SK-N-SH (cell line): ENCODE results near the gene EML1.

Source experiments
- CTCF ChIP-seq: fragments of 200-600 bp; sonication (generic); IDR thresholded peaks from 2 replicates; pipeline ENCODE4 v1.6.1; 2017; ENCODE audit warnings: antibody characterized with exemption, mild to moderate bottlenecking, moderate library complexity
- EP300 ChIP-seq, 2 experiments: IDR thresholded peaks; 2 replicates each; pipeline versions ENCODE4 v1.4.0 to v1.6.1; 2012; ENCODE audit warnings: borderline replicate concordance in 1 of 2, low read depth in 1 of 2, low read length in 1 of 2
- EZH2phosphoT487 ChIP-seq: fragments of 200-600 bp; sonication (generic); IDR thresholded peaks from 2 replicates; pipeline ENCODE4 v1.6.1; 2017; ENCODE audit warnings: low read depth, mixed run types, mild to moderate bottlenecking, antibody characterized with exemption, moderate library complexity, borderline replicate concordance
- FOXM1 ChIP-seq: IDR thresholded peaks from 2 replicates; pipeline ENCODE4 v1.4.0; 2012; ENCODE audit warnings: low read depth, mild to moderate bottlenecking
- MAX ChIP-seq: IDR thresholded peaks from 2 replicates; pipeline ENCODE4 v1.4.0; 2012; ENCODE audit warnings: low read depth
- PBX3 ChIP-seq: IDR thresholded peaks from 2 replicates; pipeline ENCODE4; 2012
- POLR2AphosphoS5 ChIP-seq: IDR thresholded peaks from 2 replicates; pipeline ENCODE4 v1.6.1; 2012; ENCODE audit warnings: low read depth, low read length
- RAD21 ChIP-seq: IDR thresholded peaks from 2 replicates; pipeline ENCODE4 v1.6.1; 2012; ENCODE audit warnings: mild to moderate bottlenecking, low read length
- RFX5 ChIP-seq: IDR thresholded peaks from 2 replicates; pipeline ENCODE4 v1.6.1; 2012; ENCODE audit warnings: mild to moderate bottlenecking, improper control_type of control experiment, low read length
- SMC3 ChIP-seq: IDR thresholded peaks from 2 replicates; pipeline ENCODE4 v1.6.1; 2012; ENCODE audit warnings: low read depth, low read length, improper control_type of control experiment
- TAF1 ChIP-seq: IDR thresholded peaks from 2 replicates; pipeline ENCODE4 v1.6.1; 2012; ENCODE audit warnings: low read depth, mild to moderate bottlenecking, low read length, moderate library complexity, borderline replicate concordance
- TEAD4 ChIP-seq: IDR thresholded peaks from 2 replicates; pipeline ENCODE4 v1.4.0; 2012; ENCODE audit warnings: mild to moderate bottlenecking, borderline replicate concordance; ENCODE audit not compliant: insufficient read depth
- ZBTB33 ChIP-seq: IDR thresholded peaks from 2 replicates; pipeline ENCODE4 v1.4.0; 2012; ENCODE audit warnings: low read depth, borderline replicate concordance

GRCh38 chr14:99840265-99840664 is 47.1 kb downstream of the EML1 start:
- no peak for TF ChIP-seq CTCF
- no peak for TF ChIP-seq TEAD4
- TF ChIP-seq RFX5: no peak
- TF ChIP-seq EZH2phosphoT487: no peak
- no peak for TF ChIP-seq POLR2AphosphoS5
- no peak for TF ChIP-seq SMC3
- no peak for TF ChIP-seq ZBTB33
- no peak for TF ChIP-seq EP300 (IDR thresholded peaks at IDR 0.05; ENCODE audit: borderline replicate concordance in 1 of 2, low read depth in 1 of 2, low read length in 1 of 2)
- no peak for TF ChIP-seq MAX
- no peak for TF ChIP-seq FOXM1
- TF ChIP-seq RAD21: no peak
- no peak for TF ChIP-seq PBX3
- no peak for TF ChIP-seq TAF1
